AG04449 (cell line): ENCODE data around the gene MGLL.
A peak's percentile ranks its signal among the peaks of the same experiment; 100 is the strongest.
"Not testable (repeated sequence)": the region's sequence is repeated elsewhere in the genome, so short reads cannot be mapped to it uniquely, and the experiment has no call there.

Source experiments
- CTCF ChIA-PET: fragments of 350-600 bp; formaldehyde crosslinking; extraction: SDS; loops from one replicate; lab custom pipeline; 2021; ENCODE audit warnings: antibody characterized with exemption; lab: Yijun Ruan, JAX
- POLR2A ChIA-PET: fragments of 400-600, 350-600 bp; formaldehyde crosslinking; extraction: SDS; loops from one replicate; lab custom pipeline; 2020; ENCODE audit warnings: antibody characterized with exemption, inconsistent platforms; lab: Yijun Ruan, JAX
- DNase-seq: peaks from one replicate; pipeline ENCODE4 v3.0.0-alpha.2; 2010; ENCODE audit warnings: low read depth, low spot score
- H3K4me3 ChIP-seq: 2 replicates; pipeline ENCODE4 v1.5.1; 2011; ENCODE audit warnings: low read depth, mild to moderate bottlenecking, control low read depth, low read length
- TF ChIP-seq, protein P1 (sequence below): IDR thresholded peaks from one replicate; pipeline ENCODE4 v1.5.1; 2011; ENCODE audit warnings: mild to moderate bottlenecking, moderate library complexity, low read length, control low read depth, inconsistent platforms; ENCODE audit not compliant: insufficient read depth; ENCODE audit errors: missing control alignments

MGLL gene

DNA sequence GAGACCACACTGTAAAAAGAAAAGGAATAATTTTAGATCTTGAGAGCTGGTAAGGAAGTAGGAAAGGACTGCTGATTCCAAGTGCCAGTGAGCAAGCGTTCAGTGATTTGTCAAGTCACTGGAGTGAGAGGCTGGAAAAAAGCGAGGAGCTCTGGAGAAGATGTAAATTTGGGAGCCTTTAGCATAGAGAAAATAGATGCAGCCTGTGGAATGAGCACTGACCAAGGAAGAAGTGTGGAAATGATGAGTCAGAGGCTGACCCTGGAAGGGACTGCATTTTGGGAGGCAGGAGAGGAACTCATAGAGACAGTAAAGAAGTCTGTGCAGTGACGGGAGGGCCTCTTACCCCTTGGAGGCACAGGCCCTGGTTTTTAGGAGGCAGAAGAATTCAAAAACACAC, 166.7 kb downstream of the MGLL start:
- ChIA-PET CTCF (interaction anchor here (0.7 to 3.0 kb wide), 10 partner anchors 10 to 316 kb away, joined by 3 to 13 read pairs (median 3); partner anchors contain the start of gene MCM2), POLR2A (interaction anchor here (0.7 kb wide), 1 partner anchor 11 kb away, joined by 4 read pairs; no protein-coding TSS in a partner anchor)
- peak; percentile 31 for DNase-seq
- TF ChIP-seq, protein P1, sequence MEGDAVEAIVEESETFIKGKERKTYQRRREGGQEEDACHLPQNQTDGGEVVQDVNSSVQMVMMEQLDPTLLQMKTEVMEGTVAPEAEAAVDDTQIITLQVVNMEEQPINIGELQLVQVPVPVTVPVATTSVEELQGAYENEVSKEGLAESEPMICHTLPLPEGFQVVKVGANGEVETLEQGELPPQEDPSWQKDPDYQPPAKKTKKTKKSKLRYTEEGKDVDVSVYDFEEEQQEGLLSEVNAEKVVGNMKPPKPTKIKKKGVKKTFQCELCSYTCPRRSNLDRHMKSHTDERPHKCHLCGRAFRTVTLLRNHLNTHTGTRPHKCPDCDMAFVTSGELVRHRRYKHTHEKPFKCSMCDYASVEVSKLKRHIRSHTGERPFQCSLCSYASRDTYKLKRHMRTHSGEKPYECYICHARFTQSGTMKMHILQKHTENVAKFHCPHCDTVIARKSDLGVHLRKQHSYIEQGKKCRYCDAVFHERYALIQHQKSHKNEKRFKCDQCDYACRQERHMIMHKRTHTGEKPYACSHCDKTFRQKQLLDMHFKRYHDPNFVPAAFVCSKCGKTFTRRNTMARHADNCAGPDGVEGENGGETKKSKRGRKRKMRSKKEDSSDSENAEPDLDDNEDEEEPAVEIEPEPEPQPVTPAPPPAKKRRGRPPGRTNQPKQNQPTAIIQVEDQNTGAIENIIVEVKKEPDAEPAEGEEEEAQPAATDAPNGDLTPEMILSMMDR: no peak
- H3K4me3 ChIP-seq: no peak overlapping the region

DNA sequence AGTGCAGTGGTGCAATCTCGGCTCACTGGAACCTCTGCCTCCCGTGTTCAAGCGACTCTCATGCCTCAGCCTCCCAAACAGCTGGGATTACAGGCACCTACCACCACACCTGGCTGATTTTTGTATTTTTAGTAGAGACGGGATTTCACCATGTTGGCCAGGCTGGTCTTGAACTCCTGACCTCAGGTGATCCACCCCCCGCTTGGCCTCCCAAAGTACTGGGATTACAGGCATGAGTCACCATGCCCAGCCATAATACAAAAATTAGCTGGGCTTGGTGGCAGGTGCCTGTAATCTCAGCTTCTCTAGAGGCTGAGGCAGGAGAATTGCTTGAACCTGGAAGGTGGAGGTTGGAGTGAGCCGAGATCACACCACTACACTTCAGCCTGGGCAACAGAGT, 167.3 kb downstream of the MGLL start:
- H3K4me3 ChIP-seq, POLR2A ChIA-PET, DNase-seq: not testable (repeated sequence)
- CTCF ChIA-PET: interaction anchor here (0.7 to 3.0 kb wide), 8 partner anchors 9 to 315 kb away, joined by 3 to 13 read pairs (median 3); partner anchors contain the start of gene MCM2

DNA sequence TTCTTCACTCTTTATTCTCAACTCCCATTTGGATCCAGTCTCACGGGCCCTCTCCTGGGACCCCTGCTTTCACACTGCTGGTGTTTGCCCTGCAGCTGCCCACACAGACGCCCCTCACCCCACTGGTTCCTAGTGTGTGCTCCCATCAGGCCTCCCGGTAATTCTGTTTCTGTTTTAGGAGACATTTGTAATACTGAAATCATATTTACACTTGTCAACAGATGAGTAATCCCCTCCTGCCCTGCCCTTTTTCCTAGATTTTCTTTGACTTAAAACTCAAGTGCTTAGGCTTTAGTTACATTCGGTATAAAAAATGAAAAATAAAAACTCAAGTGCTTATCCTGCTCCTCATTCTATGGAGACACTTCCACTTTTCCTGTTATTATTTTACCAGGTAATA, 167.9 kb downstream of the MGLL start:
- CTCF ChIA-PET: interaction anchor here (1.2 to 3.7 kb wide), 2 partner anchors 12 to 136 kb away, joined by 3 to 33 read pairs; no protein-coding TSS in a partner anchor

GRCh38 chr3:127652246-127652995, 169.9 kb downstream of the MGLL start:
- ChIA-PET POLR2A (no interaction called here), CTCF (interaction anchor here (0.6 to 8.3 kb wide), 42 partner anchors 10 to 481 kb away, joined by 3 to 107 read pairs (median 4); partner anchors contain the start of gene ABTB1)
- TF ChIP-seq, protein P1: peak; percentile 81
- no peak overlapping the region for H3K4me3 ChIP-seq
- DNase-seq: no peak

More for the DNA sequence above, 167.9 kb downstream of the MGLL start:
- TF ChIP-seq, protein P1: no peak
- no peak for DNase-seq
- POLR2A ChIA-PET: no interaction called here
- no peak overlapping the region for H3K4me3 ChIP-seq

- DNase-seq: no peak
- no peak overlapping the region for H3K4me3 ChIP-seq
- ChIA-PET CTCF (interaction anchor here (0.6 to 8.3 kb wide), 36 partner anchors 9 to 482 kb away, joined by 3 to 107 read pairs (median 5); no protein-coding TSS in a partner anchor), POLR2A (no interaction called here)
- TF ChIP-seq, protein P1: no peak
These were observed 170.7 kb downstream of the MGLL start for GRCh38 chr3:127651516-127652172.

DNA sequence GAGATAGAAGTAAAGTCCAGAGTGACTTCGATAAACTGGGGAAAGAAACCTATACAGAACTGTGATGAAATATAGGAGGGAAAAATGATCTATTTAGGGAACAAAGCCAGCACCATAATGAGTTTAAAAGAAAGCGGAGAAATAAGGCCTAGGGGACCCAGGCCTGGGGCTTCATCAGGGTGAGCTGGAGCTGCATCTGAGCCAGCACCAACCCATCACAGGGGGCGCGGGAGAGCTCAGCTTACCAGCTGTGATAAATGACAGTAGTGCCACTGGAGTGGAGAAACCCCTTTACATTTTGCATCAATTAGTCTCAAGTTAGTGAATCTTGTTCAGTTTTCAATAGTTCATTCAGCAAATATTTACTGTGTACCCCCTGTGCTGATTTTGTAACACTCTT, 172.1 kb downstream of the MGLL start:
- POLR2A ChIA-PET: no interaction called here
- CTCF ChIA-PET: interaction anchor here (1.5 to 8.3 kb wide), 6 partner anchors 16 to 484 kb away, joined by 3 to 107 read pairs (median 18); no protein-coding TSS in a partner anchor
- no peak for DNase-seq
- H3K4me3 ChIP-seq: no peak overlapping the region
- TF ChIP-seq, protein P1: no peak
